MM.1S (cell line): Measurements from ENCODE around the gene RAP1GDS1.

ENCODE experiments used
- CTCF ChIP-seq: fragments of 300-600 bp; sonication (generic); IDR thresholded peaks from 2 replicates; pipeline ENCODE4 v1.5.1; 2016; ENCODE audit warnings: antibody characterized with exemption, low read length, mixed read lengths
- EZH2 ChIP-seq: fragments of 300-600 bp; sonication (generic); optimal IDR thresholded peaks from 2 replicates; pipeline ENCODE3; 2017; ENCODE audit warnings: low read depth, mild to moderate bottlenecking, antibody characterized with exemption, low read length, mixed read lengths
- EZH2phosphoT487 ChIP-seq: fragments of 300-600 bp; sonication (generic); IDR thresholded peaks from 2 replicates; pipeline ENCODE4 v1.6.1; 2018; ENCODE audit warnings: antibody characterized with exemption, low read length

GRCh38 chr4:98289375-98289774, 28.2 kb downstream of the RAP1GDS1 start:
- TF ChIP-seq CTCF (no peak), EZH2 (no peak), EZH2phosphoT487 (no peak)
